Measurements from ENCODE around the gene DSG2.

GRCh38 chr18:31490387-31490786 lies 7.6 kb upstream of the DSG2 start:
- no peak for TF ChIP-seq CTCF (IDR thresholded peaks at IDR 0.05)
- TF ChIP-seq EZH2 (IDR thresholded peaks at IDR 0.05) = no peak
- TF ChIP-seq EZH2phosphoT487 (IDR thresholded peaks at IDR 0.05) = no peak
